Upper lobe of right lung (tissue), 1 donor: ENCODE results near the gene DOK4. TPM values are rescaled to one million over a fixed set of nuclear protein-coding genes. Genes with fewer than 3 reads are reported as not detected.

Experiments used
- ATAC-seq: fragments of 200-7000 bp; cut with Tn5 transposase; one replicate; pipeline ENCODE4 v1.9.1; 2020; ENCODE audit warnings: mild to moderate bottlenecking, moderate library complexity
- DNase-seq: peaks from one replicate; pipeline ENCODE4 v3.0.0-alpha.2; 2020
- H3K27ac ChIP-seq: fragments of 200-600 bp; one replicate; pipeline ENCODE4 v1.8.0; 2022
- H3K27me3 ChIP-seq: fragments of 200-600 bp; one replicate; pipeline ENCODE4 v1.8.0; 2022; ENCODE audit warnings: mild to moderate bottlenecking
- H3K36me3 ChIP-seq: fragments of 200-600 bp; one replicate; pipeline ENCODE4 v1.8.0; 2022
- H3K4me1 ChIP-seq: fragments of 200-600 bp; one replicate; pipeline ENCODE4 v1.8.0; 2022
- H3K4me3 ChIP-seq: fragments of 200-600 bp; one replicate; pipeline ENCODE4 v1.8.0; 2022; ENCODE audit warnings: mild to moderate bottlenecking
- H3K9me3 ChIP-seq: fragments of 200-600 bp; one replicate; pipeline ENCODE4 v1.8.0; 2022
- CTCF ChIP-seq: fragments of 200-600 bp; IDR thresholded peaks from one replicate; pipeline ENCODE4 v1.8.0; 2022; ENCODE audit warnings: antibody characterized with exemption
- intact Hi-C: fragments of 100-400 bp; cut with DNase I; formaldehyde crosslinking; loops from one replicate; pipeline ENCODE4 v1.11.0; 2022
- total RNA-seq: library from RNA; stranded (reverse); fragmentation: NEBNext Ultra II Directional; extraction: Animal tissue kit (Norgen Biotek cat#: 25700); gene quantifications from one replicate; pipeline ENCODE4 v1.2.1, GENCODE V29; 2021
- donor health status: DM: no; HTN: yes; CAD: no; lungs with severe emphysema.

The DOK4 gene
- total RNA-seq, 1 donor from 2014 or later, result 55.1 TPM

DNA sequence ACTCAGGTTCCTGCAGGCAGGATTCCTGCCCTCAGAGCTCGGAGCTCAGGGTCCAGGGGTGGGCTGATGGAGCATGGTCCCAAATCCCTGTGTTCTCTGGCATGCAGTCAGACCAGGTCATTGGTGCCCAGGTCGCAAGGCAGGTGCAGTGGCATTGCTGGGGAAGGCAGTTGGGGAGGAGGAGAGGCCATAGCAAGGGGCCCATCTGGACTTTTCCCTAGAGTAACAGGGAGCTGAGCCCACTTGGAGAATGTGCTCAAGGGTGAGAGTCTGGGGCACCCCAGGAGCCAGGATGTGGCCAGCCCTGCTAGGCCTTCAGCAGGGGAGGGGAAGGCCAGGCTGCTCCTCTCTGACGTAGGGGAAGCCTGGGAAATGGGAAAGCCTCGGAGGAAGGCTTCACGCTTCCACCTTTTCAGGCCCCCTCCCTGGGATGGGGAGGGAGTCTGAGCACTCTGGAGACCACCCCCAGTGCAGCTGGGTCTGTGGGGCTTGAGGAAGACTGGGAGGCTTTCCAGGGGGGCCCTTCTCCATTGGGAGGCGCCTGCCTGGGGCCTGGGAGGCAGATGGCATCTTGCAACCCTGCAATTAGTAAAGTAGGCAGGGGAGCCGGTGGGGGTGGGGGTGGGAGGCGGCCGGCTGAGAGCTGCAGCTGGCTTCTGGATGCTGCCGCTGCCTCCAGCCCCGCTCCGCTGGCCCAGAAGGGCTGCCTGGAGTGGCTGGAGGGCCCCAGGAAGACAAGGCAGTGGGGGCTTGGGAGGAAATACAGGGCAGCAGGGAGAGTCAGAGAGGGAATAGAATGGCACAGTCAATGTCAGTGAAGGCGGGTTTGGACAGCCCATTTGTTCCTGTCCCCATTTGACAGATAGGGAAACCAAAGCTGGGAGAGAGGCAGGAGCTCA lies 21.1 kb upstream of the DOK4 start:
- H3K9me3 ChIP-seq, result no peaks in the 10 kb centered on the region
- H3K4me1 ChIP-seq, result peaks cover 14% of the 10 kb centered on the region
- intact Hi-C loops, result no loop called here
- no peaks in the 10 kb centered on the region for H3K36me3 ChIP-seq
- no peaks in the 10 kb centered on the region for H3K27me3 ChIP-seq
- TF ChIP-seq CTCF, result no peak
- H3K4me3 ChIP-seq, result no peak overlapping the region
- no peak for DNase-seq
- ATAC-seq, result no peak
- H3K27ac ChIP-seq, result no peak overlapping the region

GRCh38 chr16:57505169-57505568 lies 18.9 kb upstream of the DOK4 start:
- H3K4me3 ChIP-seq, result no peak overlapping the region
- no peak overlapping the region for H3K27ac ChIP-seq
- intact Hi-C loops, result no loop called here
- TF ChIP-seq CTCF, result no peak
- H3K27me3 ChIP-seq, result no peaks in the 10 kb centered on the region
- H3K36me3 ChIP-seq, result no peaks in the 10 kb centered on the region
- no peaks in the 10 kb centered on the region for H3K9me3 ChIP-seq
- ATAC-seq (no peak), DNase-seq (no peak)
- peaks cover 12% of the 10 kb centered on the region for H3K4me1 ChIP-seq

DNA sequence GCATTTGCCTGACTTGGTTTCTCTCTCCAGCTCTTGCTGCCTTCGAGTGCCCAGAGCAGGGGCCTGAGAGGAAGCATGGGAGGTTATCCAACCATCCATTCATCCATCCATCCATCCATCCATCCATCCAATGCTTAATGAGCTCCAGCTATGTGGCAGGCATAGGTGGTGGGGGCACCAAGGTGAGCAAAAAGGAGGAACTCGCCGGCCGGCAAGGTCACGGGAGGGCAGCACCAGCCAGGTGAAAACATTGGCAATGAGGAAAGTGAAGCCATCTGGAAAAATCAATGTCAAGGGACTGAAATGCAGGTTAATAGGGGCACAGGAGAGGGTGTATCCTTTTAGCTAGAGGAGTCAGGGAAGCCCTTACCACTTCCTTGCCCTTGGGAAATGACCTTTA lies 18.2 kb upstream of the DOK4 start:
- no peaks in the 10 kb centered on the region for H3K27me3 ChIP-seq
- no peak overlapping the region for H3K4me3 ChIP-seq
- H3K27ac ChIP-seq, result no peak overlapping the region
- peaks cover 12% of the 10 kb centered on the region for H3K4me1 ChIP-seq
- no peak for TF ChIP-seq CTCF
- H3K36me3 ChIP-seq, result no peaks in the 10 kb centered on the region
- intact Hi-C loops, result no loop called here
- ATAC-seq, result no peak
- no peak for DNase-seq
- H3K9me3 ChIP-seq, result no peaks in the 10 kb centered on the region

GRCh38 chr16:57504001-57504400 lies 17.7 kb upstream of the DOK4 start:
- Histone ChIP-seq H3K36me3 (no peaks in the 10 kb centered on the region), H3K27ac (no peak overlapping the region), H3K4me1 (peaks cover 12% of the 10 kb centered on the region), H3K27me3 (no peaks in the 10 kb centered on the region), H3K9me3 (no peaks in the 10 kb centered on the region), H3K4me3 (no peak overlapping the region)
- intact Hi-C loops, result no loop called here
- DNase-seq, result no peak
- no peak for TF ChIP-seq CTCF
- no peak for ATAC-seq

DNA sequence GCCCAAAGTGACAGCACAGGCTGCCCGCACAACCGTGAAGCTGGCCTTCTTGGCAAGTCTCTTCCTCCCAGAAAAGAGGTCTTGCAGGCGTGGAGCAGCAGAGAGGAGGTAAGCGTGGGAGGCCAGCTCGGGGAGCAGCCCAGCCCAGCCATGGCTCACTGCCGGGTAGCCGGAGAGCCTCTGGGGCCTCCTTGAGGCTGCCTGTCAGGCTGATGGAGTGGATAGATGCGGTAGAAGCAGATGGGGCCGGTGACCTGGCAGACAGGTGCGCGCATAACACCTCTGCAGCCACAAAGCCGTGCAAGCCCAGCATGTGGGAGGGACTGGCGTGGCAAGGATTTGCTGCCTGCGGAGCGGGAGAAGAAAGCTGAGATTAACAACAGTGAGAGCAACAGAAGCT lies 17.1 kb upstream of the DOK4 start:
- no peaks in the 10 kb centered on the region for H3K36me3 ChIP-seq
- peaks cover 12% of the 10 kb centered on the region for H3K4me1 ChIP-seq
- no peak for DNase-seq
- no peak overlapping the region for H3K27ac ChIP-seq
- H3K27me3 ChIP-seq, result no peaks in the 10 kb centered on the region
- H3K9me3 ChIP-seq, result no peaks in the 10 kb centered on the region
- TF ChIP-seq CTCF, result no peak
- peak; percentile 49 for ATAC-seq
- no peak overlapping the region for H3K4me3 ChIP-seq
- intact Hi-C loops, result no loop called here
